GM19324 (cell line): Measurements from ENCODE around the gene OS9.

ENCODE experiments used
- ATAC-seq: cut with Tn5 transposase; IDR thresholded peaks from one replicate; pipeline ENCODE4 v1.9.1; 2021; ENCODE audit warnings: mild to moderate bottlenecking, moderate library complexity; ENCODE audit not compliant: unreplicated experiment, low FRiP score

OS9 gene

GRCh38 chr12:57761391-57761998 lies 67.6 kb downstream of the OS9 start:
- ATAC-seq = no peak

- no peak for ATAC-seq
Measured at GRCh38 chr12:57762463-57762862, 68.5 kb downstream of the OS9 start.

- no peak for ATAC-seq
Measured at GRCh38 chr12:57763881-57764661, 70.1 kb downstream of the OS9 start.

GRCh38 chr12:57764662-57765002 lies 70.7 kb downstream of the OS9 start:
- no peak for ATAC-seq

- ATAC-seq = peak; percentile 55
Measured at GRCh38 chr12:57765003-57765697, 71.2 kb downstream of the OS9 start.

GRCh38 chr12:57765698-57766463 lies 71.9 kb downstream of the OS9 start:
- ATAC-seq = no peak

GRCh38 chr12:57766464-57767304 lies 72.8 kb downstream of the OS9 start, which contains the start of gene CYP27B1:
TSS of gene CYP27B1 (minus strand) at chr12:57767078. CDS start at chr12:57767041, 37 bp downstream.
- no peak for ATAC-seq

- no peak for ATAC-seq
Measured at GRCh38 chr12:57767305-57767698, 73.4 kb downstream of the OS9 start.

- no peak for ATAC-seq
Measured at GRCh38 chr12:57767876-57768275, 73.9 kb downstream of the OS9 start.

- ATAC-seq = no peak
Measured at GRCh38 chr12:57769594-57769993, 75.7 kb downstream of the OS9 start.

- ATAC-seq = no peak
Measured at GRCh38 chr12:57770734-57771133, 76.8 kb downstream of the OS9 start.
